Measurements from ENCODE around the gene DENR. TPM values are rescaled to one million over a fixed set of nuclear protein-coding genes. Genes with fewer than 3 reads are reported as not detected.

Gene DENR
- total and polyA plus RNA-seq, 5 donors from 2014 or later: 32.7 to 72.0 (median 63.2) TPM

GRCh38 chr12:122807651-122808050 lies 55.0 kb downstream of the DENR start:
- peaks cover 0 to 2% (median 0%) of the 10 kb centered on the region in 4 donors for H3K4me1 Mint-ChIP-seq
- H3K27me3 Mint-ChIP-seq: peaks cover 8% of the 10 kb centered on the region
- no peak overlapping the region for H3K4me3 Mint-ChIP-seq
- ATAC-seq (ENCODE audit: low read depth in 2 of 2): no peak
- no peak for DNase-seq
- H3K9me3 ChIP-seq (ENCODE audit: control insufficient read depth in 2 of 2, low read length in 2 of 2): no peaks in the 10 kb centered on the region
- H3K36me3 ChIP-seq (ENCODE audit: control insufficient read depth, insufficient read depth, low read length): no peaks in the 10 kb centered on the region
- H3K4me1 ChIP-seq (ENCODE audit: control insufficient read depth, insufficient read depth, low read length, poor library complexity, severe bottlenecking): no peaks in the 10 kb centered on the region
- H3K27ac ChIP-seq (ENCODE audit: insufficient read depth, low read length, poor library complexity, severe bottlenecking): no peak overlapping the region
- no peak overlapping the region for H3K27ac Mint-ChIP-seq
- H3K36me3 Mint-ChIP-seq: peaks cover 3% of the 10 kb centered on the region
- H3K9me3 Mint-ChIP-seq: no peaks in the 10 kb centered on the region
- no peaks in the 10 kb centered on the region for H3K27me3 ChIP-seq (ENCODE audit: control insufficient read depth, insufficient read depth, low read length)
- H3K4me3 ChIP-seq (ENCODE audit: low read depth, low read length): no peak overlapping the region

GRCh38 chr12:122811777-122812176 lies 59.2 kb downstream of the DENR start:
- no peaks in the 10 kb centered on the region for H3K4me1 ChIP-seq (ENCODE audit: control insufficient read depth, insufficient read depth, low read length, poor library complexity, severe bottlenecking)
- no peak overlapping the region for H3K27ac Mint-ChIP-seq

GRCh38 chr12:122813310-122813713 lies 60.7 kb downstream of the DENR start:
- Mint-ChIP-seq H3K4me1 (peaks cover 0 to 2% (median 0%) of the 10 kb centered on the region in 4 donors), H3K27me3 (no peaks in the 10 kb centered on the region), H3K4me3 (no peak overlapping the region), H3K27ac (no peak overlapping the region), H3K36me3 (peaks cover 6% of the 10 kb centered on the region), H3K9me3 (no peaks in the 10 kb centered on the region)
- Histone ChIP-seq H3K9me3 (ENCODE audit: control insufficient read depth in 2 of 2, low read length in 2 of 2) (no peaks in the 10 kb centered on the region), H3K36me3 (ENCODE audit: control insufficient read depth, insufficient read depth, low read length) (no peaks in the 10 kb centered on the region), H3K4me1 (ENCODE audit: control insufficient read depth, insufficient read depth, low read length, poor library complexity, severe bottlenecking) (no peaks in the 10 kb centered on the region), H3K4me3 (ENCODE audit: low read depth, low read length) (no peak overlapping the region), H3K27me3 (ENCODE audit: control insufficient read depth, insufficient read depth, low read length) (no peaks in the 10 kb centered on the region), H3K27ac (ENCODE audit: insufficient read depth, low read length, poor library complexity, severe bottlenecking) (no peak overlapping the region)
- DNase-seq (no peak), ATAC-seq (ENCODE audit: low read depth in 2 of 2) (peak in 1 of 2 donors; percentile 37)

More at GRCh38 chr12:122811777-122812176, 59.2 kb downstream of the DENR start:
- Histone ChIP-seq H3K36me3 (ENCODE audit: control insufficient read depth, insufficient read depth, low read length) (no peaks in the 10 kb centered on the region), H3K4me3 (ENCODE audit: low read depth, low read length) (no peak overlapping the region), H3K9me3 (ENCODE audit: control insufficient read depth in 2 of 2, low read length in 2 of 2) (no peaks in the 10 kb centered on the region), H3K27ac (ENCODE audit: insufficient read depth, low read length, poor library complexity, severe bottlenecking) (no peak overlapping the region), H3K27me3 (ENCODE audit: control insufficient read depth, insufficient read depth, low read length) (no peaks in the 10 kb centered on the region)
- no peaks in the 10 kb centered on the region for H3K9me3 Mint-ChIP-seq
- ATAC-seq (ENCODE audit: low read depth in 2 of 2): no peak
- DNase-seq: no peak
- H3K36me3 Mint-ChIP-seq: peaks cover 3% of the 10 kb centered on the region
- H3K4me3 Mint-ChIP-seq: no peak overlapping the region
- no peaks in the 10 kb centered on the region for H3K27me3 Mint-ChIP-seq
- H3K4me1 Mint-ChIP-seq: peaks cover 0 to 2% (median 0%) of the 10 kb centered on the region in 4 donors

GRCh38 chr12:122819209-122819785 lies 66.7 kb downstream of the DENR start:
- Histone ChIP-seq H3K27ac (ENCODE audit: insufficient read depth, low read length, poor library complexity, severe bottlenecking) (no peak overlapping the region), H3K4me1 (ENCODE audit: control insufficient read depth, insufficient read depth, low read length, poor library complexity, severe bottlenecking) (no peaks in the 10 kb centered on the region), H3K27me3 (ENCODE audit: control insufficient read depth, insufficient read depth, low read length) (no peaks in the 10 kb centered on the region), H3K9me3 (ENCODE audit: control insufficient read depth in 2 of 2, low read length in 2 of 2) (no peaks in the 10 kb centered on the region), H3K4me3 (ENCODE audit: low read depth, low read length) (no peak overlapping the region), H3K36me3 (ENCODE audit: control insufficient read depth, insufficient read depth, low read length) (no peaks in the 10 kb centered on the region)
- no peak overlapping the region for H3K27ac Mint-ChIP-seq
- DNase-seq (no peak), ATAC-seq (ENCODE audit: low read depth in 2 of 2) (no peak)
- H3K4me1 Mint-ChIP-seq: peaks cover 0 to 5% (median 0%) of the 10 kb centered on the region in 4 donors
- H3K4me3 Mint-ChIP-seq: no peak overlapping the region
- H3K9me3 Mint-ChIP-seq: no peaks in the 10 kb centered on the region
- H3K27me3 Mint-ChIP-seq: peaks cover 10% of the 10 kb centered on the region
- peaks cover 3% of the 10 kb centered on the region for H3K36me3 Mint-ChIP-seq

GRCh38 chr12:122820138-122820537 lies 67.5 kb downstream of the DENR start:
- no peaks in the 10 kb centered on the region for H3K9me3 Mint-ChIP-seq
- DNase-seq: no peak
- H3K27ac ChIP-seq (ENCODE audit: insufficient read depth, low read length, poor library complexity, severe bottlenecking): no peak overlapping the region
- H3K9me3 ChIP-seq (ENCODE audit: control insufficient read depth in 2 of 2, low read length in 2 of 2): no peaks in the 10 kb centered on the region
- H3K27ac Mint-ChIP-seq: no peak overlapping the region
- H3K27me3 ChIP-seq (ENCODE audit: control insufficient read depth, insufficient read depth, low read length): no peaks in the 10 kb centered on the region
- peaks cover 3% of the 10 kb centered on the region for H3K36me3 Mint-ChIP-seq
- H3K27me3 Mint-ChIP-seq: peaks cover 10% of the 10 kb centered on the region
- H3K4me1 Mint-ChIP-seq: peaks cover 0 to 5% (median 0%) of the 10 kb centered on the region in 4 donors
- no peaks in the 10 kb centered on the region for H3K4me1 ChIP-seq (ENCODE audit: control insufficient read depth, insufficient read depth, low read length, poor library complexity, severe bottlenecking)
- ATAC-seq (ENCODE audit: low read depth in 2 of 2): no peak
- no peaks in the 10 kb centered on the region for H3K36me3 ChIP-seq (ENCODE audit: control insufficient read depth, insufficient read depth, low read length)
- H3K4me3 Mint-ChIP-seq: no peak overlapping the region
- H3K4me3 ChIP-seq (ENCODE audit: low read depth, low read length): no peak overlapping the region

Other genes starting within 250 kb of the DENR start
- 293 TPM for gene RSRC2, start 225.9 kb upstream of the DENR start, total RNA-seq
- gene RSRC2, start 225.9 kb upstream of the DENR start, polyA plus RNA-seq: 10 to 100 TPM; 28.3 to 37.5 (median 32.2) TPM
- 27.8 TPM for gene KNTC1, start 225.6 kb upstream of the DENR start, total RNA-seq
- gene KNTC1, start 225.6 kb upstream of the DENR start, polyA plus RNA-seq: 1 to 10 TPM; 2.1 to 8.0 (median 3.3) TPM
- gene HCAR2, start 49.5 kb upstream of the DENR start, total RNA-seq: not detected
- not detected for gene HCAR2, start 49.5 kb upstream of the DENR start, polyA plus RNA-seq
- not detected for gene HCAR3, start 36.0 kb upstream of the DENR start, total RNA-seq
- gene HCAR3, start 36.0 kb upstream of the DENR start, polyA plus RNA-seq: not detected
- gene HCAR1, start 22.0 kb upstream of the DENR start, total RNA-seq: not detected
- gene HCAR1, start 22.0 kb upstream of the DENR start, polyA plus RNA-seq: not detected
- gene CCDC62, start 21.7 kb downstream of the DENR start, total RNA-seq: 0.69 TPM
- under 1 TPM; 0.15 to 0.46 (median 0.28) TPM for gene CCDC62, start 21.7 kb downstream of the DENR start, polyA plus RNA-seq
- 56.0 TPM for gene HIP1R, start 82.6 kb downstream of the DENR start, total RNA-seq
- gene HIP1R, start 82.6 kb downstream of the DENR start, polyA plus RNA-seq: 1 to 10 TPM; 3.8 to 7.0 (median 4.7) TPM
- 99.2 TPM for gene VPS37B, start 143.3 kb downstream of the DENR start, total RNA-seq
- gene VPS37B, start 143.3 kb downstream of the DENR start, polyA plus RNA-seq: 10 to 100 TPM; 19.0 to 23.4 (median 20.9) TPM
- gene ABCB9, start 213.6 kb downstream of the DENR start, total RNA-seq: 5.3 TPM
- gene ABCB9, start 213.6 kb downstream of the DENR start, polyA plus RNA-seq: under 1 TPM; 0.47 to 0.98 (median 0.83) TPM
- gene OGFOD2, start 222.4 kb downstream of the DENR start, total RNA-seq: 20.6 TPM
- 10 to 100 TPM; 12.5 to 17.4 (median 14.2) TPM for gene OGFOD2, start 222.4 kb downstream of the DENR start, polyA plus RNA-seq
- gene ARL6IP4, start 227.9 kb downstream of the DENR start, total RNA-seq: 131 TPM
- 100 to 1,000 TPM; 208 to 237 (median 223) TPM for gene ARL6IP4, start 227.9 kb downstream of the DENR start, polyA plus RNA-seq